ENCODE measurements around the gene KIAA2012.
"Not testable (repeated sequence)": the region's sequence is repeated elsewhere in the genome, so short reads cannot be mapped to it uniquely, and the experiment has no call there.

The KIAA2012 gene

GRCh38 chr2:202121532-202122162 lies 48.6 kb downstream of the KIAA2012 start:
- DNase-seq: no peak

- no peak for DNase-seq
These were observed 49.1 kb downstream of the KIAA2012 start for GRCh38 chr2:202122163-202122540.

GRCh38 chr2:202122980-202123720 lies 50.1 kb downstream of the KIAA2012 start:
- no peak for DNase-seq

- no peak for DNase-seq
These were observed 51.2 kb downstream of the KIAA2012 start for GRCh38 chr2:202124286-202124685.

- DNase-seq: no peak
These were observed 54.8 kb downstream of the KIAA2012 start for GRCh38 chr2:202127687-202128331.

GRCh38 chr2:202129841-202130240 lies 56.8 kb downstream of the KIAA2012 start:
- no peak for DNase-seq

- no peak for DNase-seq
These were observed 60.3 kb downstream of the KIAA2012 start for GRCh38 chr2:202133200-202133908.

- DNase-seq: no peak
These were observed 60.8 kb downstream of the KIAA2012 start for GRCh38 chr2:202133909-202134265.

GRCh38 chr2:202135091-202135874 lies 62.2 kb downstream of the KIAA2012 start:
- no peak for DNase-seq

GRCh38 chr2:202136039-202136438 lies 63.0 kb downstream of the KIAA2012 start:
- DNase-seq: not testable (repeated sequence)

- no peak for DNase-seq
These were observed 63.5 kb downstream of the KIAA2012 start for GRCh38 chr2:202136526-202136925.

- no peak for DNase-seq
These were observed 67.6 kb downstream of the KIAA2012 start for GRCh38 chr2:202140522-202141252.

GRCh38 chr2:202141329-202141947 lies 68.4 kb downstream of the KIAA2012 start:
- DNase-seq: no peak

- DNase-seq: no peak
These were observed 69.5 kb downstream of the KIAA2012 start for GRCh38 chr2:202142540-202142939.

- DNase-seq: no peak
These were observed 74.7 kb downstream of the KIAA2012 start for GRCh38 chr2:202147775-202148174.

- no peak for DNase-seq
These were observed 75.6 kb downstream of the KIAA2012 start for GRCh38 chr2:202148515-202149154.

- DNase-seq: peak; percentile 6
These were observed 76.2 kb downstream of the KIAA2012 start for GRCh38 chr2:202149155-202149762.

- no peak for DNase-seq
These were observed 76.9 kb downstream of the KIAA2012 start for GRCh38 chr2:202149936-202150335.

GRCh38 chr2:202152104-202152715 lies 79.2 kb downstream of the KIAA2012 start:
- no peak for DNase-seq

GRCh38 chr2:202154613-202155012 lies 81.6 kb downstream of the KIAA2012 start:
- no peak for DNase-seq
